Neural crest cell (in vitro differentiated cells): ENCODE data around the gene NDUFS7. TPM values are rescaled to one million over a fixed set of nuclear protein-coding genes. Genes with fewer than 3 reads are reported as not detected.
"Not testable (repeated sequence)": the region's sequence is repeated elsewhere in the genome, so short reads cannot be mapped to it uniquely, and the experiment has no call there.

Experiments
- DNase-seq: peaks from one replicate; pipeline ENCODE4 v3.0.0; 2021; ENCODE audit warnings: low read depth, mixed read lengths, low spot score
- H3K27ac Mint-ChIP-seq: one replicate; pipeline ENCODE4 v1.8.0; 2021; ENCODE audit warnings: mild to moderate bottlenecking, mixed read lengths; ENCODE audit not compliant: unreplicated experiment
- H3K27me3 Mint-ChIP-seq: 2 replicates; pipeline ENCODE4 v1.8.0; 2021; ENCODE audit warnings: low read depth, mild to moderate bottlenecking, mixed read lengths
- H3K36me3 Mint-ChIP-seq: 2 replicates; pipeline ENCODE4 v1.8.0; 2021; ENCODE audit warnings: low read depth, mild to moderate bottlenecking, mixed read lengths
- H3K4me1 Mint-ChIP-seq: 2 replicates; pipeline ENCODE4 v1.8.0; 2021; ENCODE audit warnings: mixed read lengths
- H3K4me3 Mint-ChIP-seq: one replicate; pipeline ENCODE4 v1.8.0; 2021; ENCODE audit warnings: mild to moderate bottlenecking, mixed read lengths
- H3K9me3 Mint-ChIP-seq: 2 replicates; pipeline ENCODE4 v1.8.0; 2021; ENCODE audit warnings: mixed read lengths
- total RNA-seq: library from RNA; stranded (reverse); gene quantifications from 2 replicates; pipeline ENCODE4 v1.2.1, GENCODE V29; 2021
- TF ChIP-seq, protein P1 (sequence below): fragments of 200-600 bp; sonication (generic); conservative IDR thresholded peaks from 2 replicates; pipeline ENCODE4 v1.5.0; 2021; ENCODE audit warnings: antibody characterized with exemption, mild to moderate bottlenecking

Gene NDUFS7
- total RNA-seq, 1 donor from 2014 or later = 89.7 TPM

DNA sequence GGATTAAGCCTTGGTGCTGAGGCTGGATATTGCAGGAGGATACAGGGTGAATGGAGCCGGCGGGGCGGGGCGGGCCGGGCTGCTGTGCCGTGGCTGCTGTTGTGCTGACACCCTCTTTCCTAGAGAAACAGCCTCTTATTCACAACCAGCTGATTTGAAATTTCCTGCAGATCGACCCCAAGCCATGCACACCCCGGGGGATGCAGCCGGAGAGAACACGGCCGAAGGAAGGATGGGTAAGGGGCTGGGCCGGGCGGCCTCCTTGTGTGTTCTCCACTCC is 34.7 kb downstream of the NDUFS7 start:
- H3K36me3 Mint-ChIP-seq = peaks cover 11% of the 10 kb centered on the region
- H3K27ac Mint-ChIP-seq = no peak overlapping the region
- DNase-seq = no peak

DNA sequence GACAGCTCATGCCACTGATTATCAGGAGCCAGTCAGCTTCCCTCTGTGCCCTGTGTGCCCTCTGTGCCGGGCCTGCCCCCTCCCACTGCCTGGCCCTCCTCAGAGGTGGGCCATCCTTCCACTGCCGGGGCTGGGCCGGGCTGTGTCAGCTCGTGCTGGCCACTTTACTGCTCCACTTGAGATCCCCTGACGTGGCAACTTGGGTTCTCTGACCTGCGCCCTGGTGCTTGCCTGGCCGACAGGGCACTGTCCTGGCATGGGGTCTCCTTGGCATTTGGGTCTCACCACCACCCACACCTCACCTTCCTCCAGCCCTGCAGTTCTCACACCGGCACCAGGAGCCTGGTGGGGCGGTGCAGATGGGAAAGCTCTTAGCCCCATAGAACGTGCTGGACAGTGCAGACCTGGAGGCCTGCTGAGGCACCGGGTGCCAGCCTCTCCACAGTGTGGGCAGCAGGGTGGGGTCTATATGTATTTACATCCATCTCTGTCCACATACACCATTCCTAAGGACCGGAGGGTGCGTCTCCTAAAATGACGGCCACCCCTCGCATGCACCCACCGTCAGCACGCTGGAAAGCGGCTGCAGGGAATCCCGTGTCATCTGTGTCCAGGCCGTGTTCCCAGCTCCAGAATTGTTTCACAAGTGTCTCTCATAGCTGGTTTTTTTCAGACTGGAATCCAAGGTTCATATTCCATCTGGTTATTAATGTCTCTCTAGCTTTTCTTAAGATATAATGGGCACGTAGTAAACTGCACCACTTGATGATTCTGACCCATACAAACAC is 35.4 kb downstream of the NDUFS7 start:
- H3K36me3 Mint-ChIP-seq = peaks cover 11% of the 10 kb centered on the region
- DNase-seq = no peak
- H3K4me3 Mint-ChIP-seq = no peak overlapping the region
- peaks cover 28% of the 10 kb centered on the region for H3K4me1 Mint-ChIP-seq
- no peaks in the 10 kb centered on the region for H3K27me3 Mint-ChIP-seq
- TF ChIP-seq, protein P1, sequence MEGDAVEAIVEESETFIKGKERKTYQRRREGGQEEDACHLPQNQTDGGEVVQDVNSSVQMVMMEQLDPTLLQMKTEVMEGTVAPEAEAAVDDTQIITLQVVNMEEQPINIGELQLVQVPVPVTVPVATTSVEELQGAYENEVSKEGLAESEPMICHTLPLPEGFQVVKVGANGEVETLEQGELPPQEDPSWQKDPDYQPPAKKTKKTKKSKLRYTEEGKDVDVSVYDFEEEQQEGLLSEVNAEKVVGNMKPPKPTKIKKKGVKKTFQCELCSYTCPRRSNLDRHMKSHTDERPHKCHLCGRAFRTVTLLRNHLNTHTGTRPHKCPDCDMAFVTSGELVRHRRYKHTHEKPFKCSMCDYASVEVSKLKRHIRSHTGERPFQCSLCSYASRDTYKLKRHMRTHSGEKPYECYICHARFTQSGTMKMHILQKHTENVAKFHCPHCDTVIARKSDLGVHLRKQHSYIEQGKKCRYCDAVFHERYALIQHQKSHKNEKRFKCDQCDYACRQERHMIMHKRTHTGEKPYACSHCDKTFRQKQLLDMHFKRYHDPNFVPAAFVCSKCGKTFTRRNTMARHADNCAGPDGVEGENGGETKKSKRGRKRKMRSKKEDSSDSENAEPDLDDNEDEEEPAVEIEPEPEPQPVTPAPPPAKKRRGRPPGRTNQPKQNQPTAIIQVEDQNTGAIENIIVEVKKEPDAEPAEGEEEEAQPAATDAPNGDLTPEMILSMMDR = no peak
- H3K9me3 Mint-ChIP-seq = no peaks in the 10 kb centered on the region
- no peak overlapping the region for H3K27ac Mint-ChIP-seq

More for the DNA sequence above, 34.7 kb downstream of the NDUFS7 start:
- Mint-ChIP-seq H3K4me3 (no peak overlapping the region), H3K9me3 (no peaks in the 10 kb centered on the region), H3K4me1 (peaks cover 26% of the 10 kb centered on the region), H3K27me3 (no peaks in the 10 kb centered on the region)
- TF ChIP-seq, protein P1 = no peak

DNA sequence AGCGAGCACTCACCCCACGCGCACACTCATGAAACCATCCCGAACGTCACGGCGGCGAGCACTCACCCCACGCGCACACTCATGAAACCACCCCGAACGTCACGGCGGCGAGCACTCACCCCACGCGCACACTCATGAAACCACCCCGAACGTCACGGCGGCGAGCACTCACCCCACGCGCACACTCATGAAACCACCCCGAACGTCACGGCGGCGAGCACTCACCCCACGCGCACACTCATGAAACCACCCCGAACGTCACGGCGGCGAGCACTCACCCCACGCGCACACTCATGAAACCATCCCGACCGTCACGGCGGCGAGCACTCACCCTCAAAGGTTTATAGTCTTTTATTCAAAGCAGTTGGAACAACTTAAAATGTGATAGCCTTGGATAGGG is 36.4 kb downstream of the NDUFS7 start:
- Mint-ChIP-seq H3K4me1 (peaks cover 27% of the 10 kb centered on the region), H3K36me3 (peaks cover 13% of the 10 kb centered on the region)
- not testable (repeated sequence) for H3K4me3 Mint-ChIP-seq, H3K9me3 Mint-ChIP-seq, H3K27me3 Mint-ChIP-seq, DNase-seq, H3K27ac Mint-ChIP-seq

DNA sequence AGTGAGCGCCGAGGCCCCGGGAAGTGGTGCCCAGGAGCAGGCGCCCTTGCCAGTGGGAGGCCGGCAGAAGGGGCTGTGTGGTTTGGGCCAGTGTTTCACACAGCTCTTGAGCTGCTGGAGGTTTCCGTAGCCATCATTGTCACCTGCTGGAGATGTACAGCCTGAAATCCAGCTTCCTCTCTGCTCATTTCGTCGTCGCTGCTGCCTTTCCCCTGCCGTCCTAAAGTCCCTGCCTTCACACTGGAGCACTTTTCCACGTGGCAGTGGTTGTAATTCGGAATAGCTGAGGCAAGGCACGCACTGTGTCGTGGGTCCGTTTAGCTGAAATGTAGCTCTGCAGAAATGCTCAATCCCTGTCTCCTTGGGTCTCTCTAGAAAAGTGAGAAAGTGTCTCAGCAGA is 36.9 kb downstream of the NDUFS7 start:
- no peak for DNase-seq
- H3K4me3 Mint-ChIP-seq = no peak overlapping the region
- TF ChIP-seq, protein P1 = no peak
- H3K27me3 Mint-ChIP-seq = no peaks in the 10 kb centered on the region
- H3K36me3 Mint-ChIP-seq = peaks cover 14% of the 10 kb centered on the region
- peaks cover 24% of the 10 kb centered on the region for H3K4me1 Mint-ChIP-seq
- H3K9me3 Mint-ChIP-seq = no peaks in the 10 kb centered on the region
- H3K27ac Mint-ChIP-seq = no peak overlapping the region

DNA sequence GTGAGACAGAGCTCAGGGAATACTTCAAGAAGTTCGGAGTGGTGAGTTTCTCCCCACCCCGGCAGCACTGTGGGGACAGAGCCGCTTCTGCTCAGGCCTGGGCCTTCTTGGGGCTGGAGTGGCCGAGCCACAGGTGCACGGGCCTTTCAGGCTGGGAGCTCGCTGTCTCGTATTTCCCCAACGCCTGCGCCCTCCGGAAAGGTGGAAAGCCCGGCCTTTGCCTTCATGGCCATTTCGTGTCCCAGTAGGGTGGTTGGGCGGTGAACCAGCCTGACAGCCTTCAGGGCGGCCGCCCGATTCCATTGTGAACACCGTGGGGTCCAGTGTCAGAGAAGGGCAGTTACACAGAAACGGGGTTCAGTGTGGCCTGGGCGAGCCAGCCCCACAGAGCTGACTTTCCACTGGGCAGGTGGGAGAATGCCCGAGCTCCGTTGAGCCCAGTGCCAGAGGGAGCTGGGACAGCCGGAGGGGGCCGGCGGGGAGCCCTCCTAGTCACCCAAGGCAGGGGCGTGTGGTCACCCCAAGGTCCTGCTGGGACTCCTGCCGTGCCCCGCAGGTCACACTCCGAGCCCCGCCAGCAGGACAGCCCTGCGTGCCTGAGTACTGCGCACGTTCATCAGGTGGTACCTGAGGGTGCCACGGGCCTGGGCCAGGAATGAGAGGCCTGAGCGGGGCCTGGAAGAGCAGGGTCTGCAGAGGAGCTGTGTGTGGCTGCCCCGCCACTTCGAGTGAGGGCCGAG is 37.7 kb downstream of the NDUFS7 start:
- Mint-ChIP-seq H3K4me3 (no peak overlapping the region), H3K27me3 (no peaks in the 10 kb centered on the region), H3K4me1 (peaks cover 19% of the 10 kb centered on the region), H3K27ac (peak overlapping the region; percentile 19), H3K36me3 (peaks cover 14% of the 10 kb centered on the region), H3K9me3 (no peaks in the 10 kb centered on the region)
- DNase-seq = no peak
- TF ChIP-seq, protein P1 = no peak

DNA sequence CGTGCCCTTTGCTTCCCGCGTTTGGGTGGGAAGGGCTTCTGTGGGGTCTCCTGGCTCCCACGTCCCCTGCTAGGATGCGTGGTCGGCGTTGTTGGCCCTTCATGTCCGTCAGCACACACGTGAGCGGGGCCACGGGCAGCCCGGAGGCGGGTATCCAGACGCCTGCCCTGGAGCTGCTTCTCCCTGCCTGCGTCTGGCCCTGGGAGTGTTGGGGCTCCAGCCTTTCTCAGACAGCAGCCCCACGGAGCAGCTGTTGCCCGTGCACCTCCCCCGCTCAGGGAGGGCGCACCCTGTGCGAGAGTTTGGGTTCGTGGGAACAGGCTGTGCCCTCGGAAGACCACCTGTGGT is 38.2 kb downstream of the NDUFS7 start:
- peaks cover 14% of the 10 kb centered on the region for H3K36me3 Mint-ChIP-seq
- DNase-seq = no peak
- H3K27me3 Mint-ChIP-seq = no peaks in the 10 kb centered on the region
- TF ChIP-seq, protein P1 = no peak
- H3K4me1 Mint-ChIP-seq = peaks cover 19% of the 10 kb centered on the region
- no peak overlapping the region for H3K4me3 Mint-ChIP-seq
- no peaks in the 10 kb centered on the region for H3K9me3 Mint-ChIP-seq
- no peak overlapping the region for H3K27ac Mint-ChIP-seq
